GM20431 (cell line): ENCODE results near the gene CNGA2.

ENCODE experiments used
- in situ Hi-C: fragments of 300-500 bp; cut with MseI, MboI; formaldehyde crosslinking; loops from one replicate; pipeline ENCODE4 v1.15.0; 2020; ENCODE audit warnings: low sequenced_read_pairs; ENCODE audit not compliant: unreplicated experiment

The CNGA2 gene

DNA sequence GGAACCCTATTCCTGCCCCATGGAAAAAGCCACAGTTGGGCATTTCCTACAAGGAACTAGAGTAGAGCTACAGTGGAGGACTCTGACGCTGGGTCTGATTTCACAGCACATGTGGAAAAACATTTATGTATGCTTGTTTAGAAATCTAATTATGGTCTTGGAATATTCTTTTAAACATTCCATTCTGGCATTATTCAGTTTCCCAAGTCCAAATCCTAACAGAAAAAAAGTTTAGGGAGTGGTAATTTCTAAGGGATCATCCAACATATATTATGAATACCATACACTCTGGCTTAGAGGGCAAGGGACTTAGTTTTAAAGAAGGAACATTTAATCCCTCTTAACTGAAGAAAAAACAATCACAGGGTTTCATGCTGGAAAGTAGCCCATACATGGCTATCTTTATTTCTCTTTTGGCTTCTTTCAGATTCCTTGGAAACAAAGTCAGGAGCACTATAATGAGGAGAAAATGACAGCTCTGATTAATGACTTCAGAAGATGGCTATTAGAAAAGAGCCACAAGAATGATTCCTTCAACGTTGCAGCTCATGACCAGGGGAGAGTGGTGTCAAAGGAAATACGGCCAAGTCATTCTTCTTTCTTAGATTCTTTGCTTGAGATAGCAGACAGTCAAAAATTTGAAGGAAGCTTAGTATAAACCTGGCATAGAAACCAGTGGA is 56.1 kb downstream of the CNGA2 start:
- in situ Hi-C loops = no loop called here

DNA sequence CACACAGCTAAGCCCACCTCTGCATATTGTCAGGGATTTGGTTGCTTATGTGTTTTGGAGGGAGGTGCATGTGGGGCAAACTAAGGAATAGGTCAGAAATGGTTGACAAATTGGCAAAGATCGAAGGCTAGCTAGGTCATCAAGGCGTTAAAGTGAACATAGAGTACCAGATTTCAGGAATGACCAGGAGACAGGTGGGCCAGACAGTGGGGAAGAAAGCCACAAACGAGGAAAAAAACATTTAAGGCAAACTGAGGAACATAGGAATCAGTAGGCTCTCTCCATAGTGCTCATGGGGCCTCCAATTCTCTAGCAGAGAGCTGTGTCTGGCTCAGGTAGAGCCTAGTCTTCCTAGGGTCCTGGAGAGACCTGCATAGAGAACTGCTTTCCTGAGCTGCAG is 57.4 kb downstream of the CNGA2 start:
- in situ Hi-C loops = no loop called here

GRCh38 chrX:151792505-151792904 is 58.0 kb downstream of the CNGA2 start:
- in situ Hi-C loops = no loop called here

GRCh38 chrX:151793886-151794285 is 59.3 kb downstream of the CNGA2 start:
- in situ Hi-C loops = no loop called here
